K562 (cell line): Measurements from ENCODE around the gene SH3BGRL2.

Experiments
- CCNT2 ChIP-seq: IDR thresholded peaks from 2 replicates; pipeline ENCODE4 v1.6.1; 2011; ENCODE audit warnings: borderline replicate concordance, low read depth, mild to moderate bottlenecking, moderate library complexity, mixed read lengths, low read length; ENCODE audit not compliant: insufficient read length; ENCODE audit errors: extremely low read depth
- CHD2 ChIP-seq: IDR thresholded peaks from 2 replicates; pipeline ENCODE4 v1.6.1; 2011; ENCODE audit warnings: low read depth, low read length
- DDX20 ChIP-seq: fragments of 450-650 bp; IDR thresholded peaks from 2 replicates; pipeline ENCODE4 v1.6.1; 2016; ENCODE audit warnings: missing genetic modification characterization, low read depth, mild to moderate bottlenecking, missing compliant biosample characterization, moderate library complexity
- EP300 ChIP-seq: IDR thresholded peaks from 2 replicates; pipeline ENCODE4 v1.6.1; 2012; ENCODE audit warnings: low read length, improper control_type of control experiment
- EZH2 ChIP-seq: IDR thresholded peaks from 2 replicates; pipeline ENCODE4 v1.6.1; 2012; ENCODE audit warnings: low read depth, mild to moderate bottlenecking, inconsistent platforms, low read length, borderline replicate concordance
- ILK ChIP-seq: fragments of 450-650 bp; IDR thresholded peaks from 2 replicates; pipeline ENCODE4 v1.6.1; 2016; ENCODE audit warnings: missing genetic modification characterization, low read depth, mild to moderate bottlenecking, missing compliant biosample characterization, moderate library complexity, borderline replicate concordance
- IRF2 ChIP-seq: sonication (generic); formaldehyde crosslinking; IDR thresholded peaks from 2 replicates; pipeline ENCODE4 v1.8.1; 2022; ENCODE audit warnings: mild to moderate bottlenecking, missing genetic modification reagents
- KAT8 ChIP-seq: fragments of 450-650 bp; IDR thresholded peaks from 2 replicates; pipeline ENCODE4 v1.6.1; 2016; ENCODE audit warnings: low read depth, mild to moderate bottlenecking
- LEF1 ChIP-seq: fragments of 450-650 bp; IDR thresholded peaks from 2 replicates; pipeline ENCODE4 v1.6.1; 2016; ENCODE audit warnings: mild to moderate bottlenecking
- POLR2A ChIP-seq: fragments of 450-650 bp; conservative IDR thresholded peaks from 2 replicates; pipeline ENCODE4 v1.6.1; 2016
- RB1 ChIP-seq: fragments of 450-650 bp; IDR thresholded peaks from 2 replicates; pipeline ENCODE4 v1.6.1; 2017; ENCODE audit warnings: low read depth, mild to moderate bottlenecking
- SMC3 ChIP-seq: conservative IDR thresholded peaks from 2 replicates; pipeline ENCODE4 v1.6.1; 2011; ENCODE audit warnings: low read depth, low read length, improper control_type of control experiment; ENCODE audit not compliant: insufficient read depth
- TF ChIP-seq, protein P1 (sequence below), 2 experiments: fragments of 450-650 bp; formaldehyde crosslinking in 1 of 2; IDR thresholded peaks; 2 replicates each; pipeline versions ENCODE4 v1.4.0 to v1.6.1; 2014 to 2020; ENCODE audit warnings: mild to moderate bottlenecking in 2 of 2, borderline replicate concordance in 1 of 2, low read depth in 1 of 2

DNA sequence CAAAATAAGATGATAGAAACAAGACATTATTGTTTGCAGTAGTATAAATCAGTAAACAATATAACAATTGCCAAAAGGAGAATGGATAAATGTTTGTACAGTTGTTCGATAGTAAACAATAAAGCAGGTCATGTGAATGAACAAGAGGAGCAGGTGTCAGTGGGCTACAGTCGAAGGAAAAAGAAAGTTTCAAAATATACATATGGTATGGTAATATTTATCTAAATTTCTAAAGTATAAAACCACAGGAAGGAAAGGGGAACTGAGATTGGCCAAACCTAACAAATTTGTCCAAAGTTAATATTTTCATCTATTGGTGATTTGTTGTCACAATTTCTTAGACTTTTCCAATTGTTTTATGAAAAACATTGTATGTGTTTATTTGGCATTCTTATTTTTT lies 110.9 kb downstream of the SH3BGRL2 start:
- TF ChIP-seq ILK (tag) (no peak), EP300 (no peak), IRF2 (CRISPR knock-in tag) (no peak), POLR2A (no peak), SMC3 (no peak), EZH2 (no peak), CCNT2 (no peak), DDX20 (tag) (no peak), KAT8 (no peak), CHD2 (no peak), LEF1 (no peak), RB1 (no peak)
- TF ChIP-seq, protein P1, sequence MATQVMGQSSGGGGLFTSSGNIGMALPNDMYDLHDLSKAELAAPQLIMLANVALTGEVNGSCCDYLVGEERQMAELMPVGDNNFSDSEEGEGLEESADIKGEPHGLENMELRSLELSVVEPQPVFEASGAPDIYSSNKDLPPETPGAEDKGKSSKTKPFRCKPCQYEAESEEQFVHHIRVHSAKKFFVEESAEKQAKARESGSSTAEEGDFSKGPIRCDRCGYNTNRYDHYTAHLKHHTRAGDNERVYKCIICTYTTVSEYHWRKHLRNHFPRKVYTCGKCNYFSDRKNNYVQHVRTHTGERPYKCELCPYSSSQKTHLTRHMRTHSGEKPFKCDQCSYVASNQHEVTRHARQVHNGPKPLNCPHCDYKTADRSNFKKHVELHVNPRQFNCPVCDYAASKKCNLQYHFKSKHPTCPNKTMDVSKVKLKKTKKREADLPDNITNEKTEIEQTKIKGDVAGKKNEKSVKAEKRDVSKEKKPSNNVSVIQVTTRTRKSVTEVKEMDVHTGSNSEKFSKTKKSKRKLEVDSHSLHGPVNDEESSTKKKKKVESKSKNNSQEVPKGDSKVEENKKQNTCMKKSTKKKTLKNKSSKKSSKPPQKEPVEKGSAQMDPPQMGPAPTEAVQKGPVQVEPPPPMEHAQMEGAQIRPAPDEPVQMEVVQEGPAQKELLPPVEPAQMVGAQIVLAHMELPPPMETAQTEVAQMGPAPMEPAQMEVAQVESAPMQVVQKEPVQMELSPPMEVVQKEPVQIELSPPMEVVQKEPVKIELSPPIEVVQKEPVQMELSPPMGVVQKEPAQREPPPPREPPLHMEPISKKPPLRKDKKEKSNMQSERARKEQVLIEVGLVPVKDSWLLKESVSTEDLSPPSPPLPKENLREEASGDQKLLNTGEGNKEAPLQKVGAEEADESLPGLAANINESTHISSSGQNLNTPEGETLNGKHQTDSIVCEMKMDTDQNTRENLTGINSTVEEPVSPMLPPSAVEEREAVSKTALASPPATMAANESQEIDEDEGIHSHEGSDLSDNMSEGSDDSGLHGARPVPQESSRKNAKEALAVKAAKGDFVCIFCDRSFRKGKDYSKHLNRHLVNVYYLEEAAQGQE (IDR thresholded peaks at IDR 0.05; ENCODE audit: borderline replicate concordance) = no peak
- TF ChIP-seq, protein P1 (CRISPR knock-in tag; IDR thresholded peaks at IDR 0.05; ENCODE audit: low read depth) = no peak
